A204.1 (cell line): ENCODE data around the gene SLC16A5.
A peak's percentile ranks its signal among the peaks of the same experiment; 100 is the strongest.
"Not testable (repeated sequence)": the region's sequence is repeated elsewhere in the genome, so short reads cannot be mapped to it uniquely, and the experiment has no call there.

ENCODE experiments used
- FAIRE-seq: peaks from 2 replicates; lab custom pipeline; 2012; peaks lifted over from hg19 to GRCh38; lab: Jason Lieb, UNC

SLC16A5 gene

DNA sequence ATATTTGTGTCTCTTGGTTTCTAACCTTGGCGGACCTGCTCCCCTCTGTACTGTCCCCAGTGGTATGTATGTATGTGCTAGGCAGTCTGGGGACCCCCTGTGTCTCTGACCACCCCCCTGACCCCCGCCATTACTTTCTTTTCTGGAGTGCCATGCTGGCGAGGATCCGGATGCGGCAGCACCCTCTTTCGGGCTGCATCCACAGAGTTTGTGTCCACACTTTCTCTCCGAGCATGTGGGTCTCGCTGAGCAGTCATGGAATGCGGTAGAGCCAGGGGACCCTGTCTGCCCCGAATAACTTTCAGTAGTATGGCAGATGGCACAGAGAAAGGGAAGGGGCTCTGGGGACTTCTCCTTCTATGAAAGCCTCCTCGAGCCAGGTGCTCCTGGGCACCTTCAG lies 23.7 kb upstream of the SLC16A5 start:
- no peak for FAIRE-seq

DNA sequence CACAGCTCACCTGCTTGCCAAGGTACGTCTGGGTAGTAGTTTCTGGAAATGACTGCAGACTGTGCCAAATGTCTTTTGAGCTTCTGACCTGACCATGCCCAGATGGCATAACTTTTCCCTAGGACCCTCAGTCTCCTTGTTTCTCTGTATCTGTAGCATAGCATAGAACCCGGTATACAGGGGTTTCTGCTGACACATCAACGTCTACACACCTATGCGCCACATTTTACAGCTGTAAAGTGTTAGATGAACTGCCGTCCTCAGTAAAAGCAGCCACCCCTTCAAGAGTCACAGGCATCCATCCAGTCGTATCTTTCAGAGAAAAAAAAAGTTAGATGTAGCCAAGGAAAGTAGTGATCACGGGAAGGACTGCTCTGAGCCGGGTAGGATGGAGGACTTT lies 23.3 kb upstream of the SLC16A5 start:
- no peak for FAIRE-seq

DNA sequence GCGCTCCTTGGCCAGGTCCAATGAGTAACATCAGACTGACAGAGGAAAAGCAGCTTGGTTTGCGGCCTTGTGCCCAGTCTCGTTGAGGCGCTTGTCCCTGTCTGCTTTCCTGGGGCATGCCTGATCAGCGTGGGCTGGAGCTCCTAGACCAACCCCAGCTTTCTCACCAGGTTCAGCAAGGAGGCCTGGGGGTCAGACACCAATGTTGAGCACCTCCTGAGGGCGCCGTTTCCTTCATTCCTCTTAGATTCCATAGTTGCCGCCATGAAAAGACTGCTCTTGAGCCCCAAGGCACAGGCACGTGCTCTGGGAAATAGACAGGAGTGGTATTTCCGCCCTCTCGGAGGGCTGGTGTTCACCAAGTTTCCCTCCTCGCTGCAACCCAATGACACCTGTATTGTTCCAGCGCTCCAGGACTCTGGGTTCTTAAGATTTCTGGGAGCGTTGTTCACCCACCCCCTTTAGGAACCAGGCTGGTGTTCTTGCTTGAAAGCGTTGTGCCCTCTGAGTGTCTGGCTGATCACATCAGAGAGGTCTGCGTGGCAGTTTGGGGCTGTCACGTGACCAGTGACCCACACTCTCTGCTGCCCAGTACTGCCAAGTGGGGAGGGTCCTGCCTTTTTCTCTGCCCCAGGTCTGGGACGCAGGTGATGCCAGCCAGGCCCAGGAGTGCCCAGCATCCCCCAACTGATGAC lies 22.7 kb upstream of the SLC16A5 start:
- FAIRE-seq: no peak

DNA sequence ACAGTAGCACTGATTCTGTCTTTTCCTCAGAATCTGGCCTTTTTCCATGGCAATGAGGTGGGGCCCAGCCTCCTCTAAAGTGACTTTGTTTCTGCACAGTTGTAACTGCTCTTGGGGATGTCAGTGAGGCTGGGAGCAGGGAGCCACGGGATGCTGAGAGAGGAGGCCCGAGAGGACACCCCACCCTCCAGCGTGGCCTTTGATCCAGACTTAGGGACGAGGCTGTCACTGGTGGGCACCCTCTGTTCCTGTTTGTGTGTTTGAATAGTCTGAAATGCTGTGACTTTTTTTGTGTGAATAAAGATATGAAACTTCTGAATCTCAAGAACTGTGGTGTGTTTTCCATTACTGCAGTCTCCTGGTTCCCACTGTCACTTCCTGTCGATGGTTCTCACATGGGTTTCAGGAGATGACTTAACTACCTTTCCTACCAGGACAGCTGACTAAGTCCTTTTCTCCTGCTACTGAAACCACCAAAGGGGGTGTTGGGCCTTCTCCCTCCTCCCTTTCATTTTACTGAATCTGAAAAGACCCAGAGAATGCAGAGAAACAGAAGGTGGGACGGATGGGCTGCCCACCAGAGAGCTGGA lies 22.1 kb upstream of the SLC16A5 start:
- FAIRE-seq: no peak

DNA sequence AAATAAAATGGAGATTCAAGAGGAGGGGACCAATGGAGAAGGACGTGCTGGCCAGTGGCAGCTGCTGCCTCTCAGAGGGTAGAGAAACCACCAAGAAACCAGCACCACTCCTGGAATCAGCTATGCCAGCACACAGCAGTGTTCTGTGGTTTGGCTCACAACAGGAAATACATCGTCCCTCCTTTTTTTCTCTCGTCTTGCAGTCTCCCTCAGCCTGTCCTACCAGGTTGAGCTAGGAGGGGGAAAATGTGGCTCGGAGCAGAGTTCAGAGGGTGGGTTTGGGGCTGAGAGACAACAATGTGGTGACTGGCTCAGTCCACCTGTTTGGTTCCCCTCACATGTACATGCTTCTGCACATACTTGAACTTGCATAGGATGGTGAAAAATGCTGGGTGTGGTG lies 19.9 kb upstream of the SLC16A5 start:
- FAIRE-seq: no peak

DNA sequence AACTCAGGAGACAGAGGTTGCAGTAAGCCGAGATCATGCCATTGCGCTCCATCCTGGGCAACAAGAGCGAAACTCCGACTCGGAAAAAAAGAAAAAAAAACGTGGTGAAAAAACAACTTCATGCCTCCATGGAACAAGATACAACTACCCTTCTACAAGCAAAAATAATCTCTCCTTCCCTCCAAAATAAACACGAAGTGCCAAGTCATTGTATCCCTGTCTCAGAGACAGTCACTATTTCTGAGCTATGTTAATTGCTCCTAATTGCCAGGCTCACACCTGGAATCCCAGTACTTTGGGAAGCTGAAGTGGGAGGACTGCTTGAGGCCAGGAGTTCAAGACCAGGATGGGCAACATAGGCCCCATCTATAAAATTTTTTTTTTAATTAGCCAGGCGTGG lies 19.0 kb upstream of the SLC16A5 start:
- no peak for FAIRE-seq

DNA sequence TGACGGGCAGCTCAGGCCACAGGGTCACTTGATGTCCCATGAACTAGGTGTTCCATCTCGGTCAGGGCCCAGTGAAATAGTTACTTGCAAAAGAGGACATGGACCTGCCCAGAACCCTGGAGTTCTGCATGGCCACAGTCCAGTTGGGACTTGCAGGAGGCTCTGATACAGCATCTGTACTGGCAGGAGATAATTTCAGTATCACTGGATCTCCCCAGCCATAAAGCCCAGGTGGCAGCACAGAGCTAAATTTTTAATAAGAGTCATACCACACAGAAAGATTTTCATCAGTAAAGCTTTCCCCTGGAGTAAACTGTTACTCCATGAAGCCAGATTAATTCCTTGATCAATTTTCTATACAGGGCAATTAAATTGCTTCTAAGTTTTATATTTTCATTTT lies 18.0 kb upstream of the SLC16A5 start:
- peak; percentile 19 for FAIRE-seq

DNA sequence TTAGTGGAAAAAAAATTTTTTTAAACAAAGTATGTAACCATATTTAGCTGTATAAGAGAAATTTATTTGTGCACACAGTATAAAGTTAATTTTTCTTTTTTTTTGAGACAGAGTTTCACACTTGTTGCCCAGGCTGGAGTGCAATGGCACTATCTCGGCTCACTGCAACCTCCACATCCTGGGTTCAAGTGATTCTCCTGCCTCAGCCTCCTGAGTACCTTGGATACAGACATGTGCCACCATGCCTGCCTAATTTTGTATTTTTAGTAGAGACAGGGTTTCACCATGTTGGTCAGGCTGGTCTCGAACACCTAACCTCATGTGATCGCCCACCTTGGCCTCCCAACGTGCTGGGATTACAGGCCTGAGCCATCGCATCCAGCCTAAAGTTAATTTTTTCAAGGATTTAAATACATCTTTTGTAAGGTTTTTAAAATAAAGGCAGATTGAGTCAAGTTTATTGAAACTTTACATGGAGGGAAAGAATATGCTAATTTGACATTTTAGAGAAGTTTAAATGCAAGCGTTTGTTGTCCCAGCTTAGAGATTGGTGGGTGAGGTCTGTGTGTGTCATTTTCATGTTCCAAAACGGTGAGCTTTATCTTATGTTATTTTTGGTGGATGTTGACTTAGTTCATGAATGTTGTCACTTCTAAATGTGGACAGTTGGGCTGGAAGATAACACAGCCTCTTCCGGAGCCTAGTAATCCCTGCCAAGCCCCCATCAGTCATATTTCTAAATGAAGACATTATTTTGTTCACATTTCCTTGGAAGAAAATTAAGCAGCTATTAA lies 16.1 kb upstream of the SLC16A5 start:
- FAIRE-seq: not testable (repeated sequence)

DNA sequence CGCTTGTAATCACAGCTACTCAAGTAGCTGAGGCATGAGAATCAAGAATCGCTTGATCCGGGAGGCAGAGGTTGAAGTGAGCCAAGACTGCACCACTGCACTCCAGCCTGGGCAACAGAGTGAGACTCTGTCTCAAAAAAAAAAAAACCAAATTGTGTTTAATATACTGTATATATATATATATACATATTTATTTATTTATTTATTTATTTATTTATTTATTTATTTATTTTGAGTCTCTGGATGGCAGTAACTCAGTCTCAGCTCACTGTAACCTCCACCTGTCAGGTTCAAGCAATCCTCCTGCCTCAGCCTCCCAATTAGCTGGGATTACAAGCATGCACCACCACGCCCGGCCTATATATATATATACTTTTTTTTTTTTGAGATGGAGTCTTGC lies 14.8 kb upstream of the SLC16A5 start:
- not testable (repeated sequence) for FAIRE-seq

DNA sequence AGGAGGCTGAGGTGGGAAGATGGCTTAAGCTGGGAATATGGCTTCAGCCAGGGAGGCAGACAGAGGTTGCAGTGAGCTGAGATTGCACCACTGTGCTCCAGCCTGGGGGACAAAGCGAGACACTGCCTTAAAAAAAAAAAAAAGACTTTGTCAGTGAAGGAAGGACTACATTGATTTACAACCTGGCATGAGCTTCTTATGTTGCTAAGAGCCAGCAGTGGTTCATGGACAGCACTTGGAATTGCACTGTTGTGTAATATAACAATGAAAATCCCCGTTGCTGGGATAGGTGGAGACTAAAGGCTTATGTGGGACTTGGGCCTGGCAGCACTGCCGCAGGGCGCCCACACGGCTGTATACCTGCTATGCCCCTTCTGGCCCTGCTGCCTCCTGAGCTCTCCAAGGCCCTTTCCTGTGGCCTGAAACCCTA lies 14.1 kb upstream of the SLC16A5 start:
- FAIRE-seq: no peak

DNA sequence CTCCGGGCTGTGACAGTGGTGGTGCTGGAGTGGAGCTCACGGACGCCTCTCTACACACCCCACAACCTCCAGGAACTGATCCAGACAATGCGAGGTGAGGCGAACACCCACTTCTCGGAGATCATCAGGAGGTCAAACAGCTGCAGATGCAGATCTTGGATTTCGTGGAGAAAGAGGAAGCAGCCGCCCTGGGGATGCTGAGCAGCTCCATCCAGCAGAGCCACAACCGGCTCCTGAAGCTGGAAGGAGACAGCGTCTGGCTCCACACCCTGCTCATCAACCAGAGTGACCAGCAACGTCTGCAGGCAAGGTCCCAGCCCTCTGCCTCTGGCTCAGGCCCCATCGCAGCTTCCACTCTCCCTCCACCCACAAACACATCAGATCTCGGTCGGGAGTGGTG lies 13.2 kb upstream of the SLC16A5 start:
- no peak for FAIRE-seq

DNA sequence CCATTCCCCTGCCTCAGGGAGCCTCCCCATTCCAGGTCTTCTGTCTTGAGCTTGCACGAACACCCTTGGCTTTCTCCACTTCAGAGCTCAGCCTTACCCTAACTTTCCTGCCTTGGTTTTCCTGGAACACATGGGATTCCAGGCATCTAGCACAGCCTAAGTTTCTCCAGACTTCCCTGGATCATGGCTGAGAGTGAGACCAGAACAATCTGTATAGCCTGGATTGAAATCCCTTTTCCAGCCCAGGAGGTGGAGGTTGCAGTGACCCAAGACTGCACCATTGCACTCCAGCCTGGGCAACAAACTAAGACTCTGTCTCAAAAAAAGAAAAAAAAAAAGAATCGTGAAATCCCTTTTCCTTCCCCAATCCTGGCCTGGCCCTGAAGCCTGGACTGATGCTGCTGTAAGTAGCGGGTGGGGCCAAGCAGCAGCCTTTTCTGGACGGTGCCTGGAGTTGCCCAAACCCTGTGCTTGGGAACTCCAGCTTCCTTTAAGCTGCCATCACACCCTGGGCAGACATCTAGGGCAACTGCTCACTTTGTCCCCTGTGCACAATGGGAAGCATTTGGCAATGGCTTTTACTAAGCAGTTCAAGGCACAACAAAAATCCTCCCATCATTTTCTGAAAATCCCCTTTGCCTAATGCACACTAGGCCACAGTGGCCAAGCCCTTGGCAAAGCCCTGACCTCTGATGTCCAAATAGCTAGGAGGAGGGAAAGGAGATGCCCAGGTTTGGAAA lies 12.0 kb upstream of the SLC16A5 start:
- FAIRE-seq: no peak

DNA sequence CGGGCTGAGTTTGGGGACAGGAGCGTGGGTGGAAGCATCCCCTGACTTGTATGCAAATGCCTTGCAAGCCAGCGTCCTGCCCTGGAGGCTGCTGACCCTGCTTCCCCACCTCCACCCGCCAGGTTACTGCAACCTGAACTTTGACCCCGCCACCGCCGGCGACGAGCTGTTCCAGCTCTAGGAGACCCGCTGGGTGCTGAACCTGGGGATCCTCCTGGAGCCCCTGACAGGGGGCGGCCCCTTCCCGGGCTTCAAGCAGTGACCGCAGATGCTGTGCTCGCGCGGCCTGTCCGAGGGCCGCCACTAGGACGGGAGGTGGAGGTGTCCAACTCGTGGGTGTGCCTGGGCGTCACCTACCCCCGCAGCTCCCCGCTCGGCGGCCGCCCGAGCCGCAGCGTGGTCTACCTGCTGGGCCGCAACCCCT lies 10.7 kb upstream of the SLC16A5 start:
- FAIRE-seq: no peak

DNA sequence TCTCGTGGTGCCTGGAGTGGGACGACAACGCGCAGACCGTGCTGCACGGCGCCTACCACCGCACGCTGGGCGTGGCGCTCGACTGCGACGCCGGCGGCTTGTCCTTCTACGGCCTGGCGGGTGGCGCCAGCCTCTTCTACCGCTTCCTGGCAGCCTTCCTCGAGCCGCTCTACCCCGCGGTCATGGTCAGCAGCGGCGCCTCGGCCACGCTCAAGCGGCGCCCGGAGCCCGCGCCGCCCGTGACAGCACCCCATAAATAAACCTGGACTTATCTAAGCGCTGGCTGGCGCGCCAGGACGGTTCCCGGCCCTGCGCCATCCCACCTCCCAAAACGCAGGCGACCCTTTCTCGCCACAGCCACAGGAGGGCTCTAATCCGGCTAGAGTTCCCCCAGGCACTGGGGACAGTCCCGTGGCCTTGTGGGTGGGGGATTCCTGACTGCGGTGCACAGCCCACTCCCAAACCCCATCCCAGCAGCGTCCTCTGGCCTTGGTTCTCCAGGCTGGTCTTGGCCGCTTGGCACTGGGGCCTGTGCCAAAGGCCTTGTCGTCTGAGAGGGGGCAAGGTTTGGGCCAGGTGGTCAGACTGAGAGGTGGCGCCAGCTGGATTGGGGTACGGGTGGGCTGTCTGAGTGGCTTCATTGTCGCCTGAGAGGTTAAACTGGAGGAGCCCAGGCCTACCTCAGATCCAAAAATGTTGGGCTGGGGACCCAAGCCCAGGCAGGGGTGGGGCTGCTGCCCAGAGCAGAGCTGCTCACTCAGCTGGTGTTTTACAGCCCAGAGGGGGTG lies 10.1 kb upstream of the SLC16A5 start:
- no peak for FAIRE-seq

DNA sequence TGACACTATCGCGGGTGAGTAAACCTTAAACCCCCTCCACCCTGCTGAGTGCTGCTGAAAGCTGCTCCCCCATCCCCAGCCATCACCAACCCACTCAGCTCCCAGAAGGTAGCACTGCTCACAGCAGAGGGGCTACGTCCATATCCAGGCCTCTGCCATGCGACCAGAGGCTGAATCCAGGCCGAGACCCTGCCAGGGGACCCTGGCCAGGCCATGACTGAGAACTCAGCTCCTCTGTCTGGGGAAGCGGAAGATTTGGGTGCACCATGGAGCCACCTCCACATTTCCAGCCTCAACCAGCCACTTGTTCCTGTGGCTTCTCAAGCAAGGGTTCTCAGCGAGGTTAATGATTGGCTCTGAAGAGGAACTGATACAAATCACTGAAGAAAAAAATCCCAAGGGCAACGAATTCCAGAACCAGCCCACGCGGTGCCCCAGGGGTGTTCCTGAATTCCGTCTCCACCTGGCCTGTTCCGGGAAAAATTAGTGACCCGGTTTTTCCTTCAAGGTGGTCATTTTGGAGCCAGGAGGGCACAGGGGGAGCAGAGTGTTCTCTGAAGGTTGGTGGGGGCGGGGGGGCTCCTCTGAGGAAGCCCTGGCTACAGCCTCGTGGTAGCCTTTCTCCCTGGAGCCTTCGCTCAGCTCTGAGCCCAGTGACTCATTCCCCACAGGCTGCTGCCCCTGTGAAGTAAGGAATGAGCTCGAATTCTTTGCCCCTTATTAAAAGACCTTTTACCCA lies 9.3 kb upstream of the SLC16A5 start:
- peak; percentile 41 for FAIRE-seq

DNA sequence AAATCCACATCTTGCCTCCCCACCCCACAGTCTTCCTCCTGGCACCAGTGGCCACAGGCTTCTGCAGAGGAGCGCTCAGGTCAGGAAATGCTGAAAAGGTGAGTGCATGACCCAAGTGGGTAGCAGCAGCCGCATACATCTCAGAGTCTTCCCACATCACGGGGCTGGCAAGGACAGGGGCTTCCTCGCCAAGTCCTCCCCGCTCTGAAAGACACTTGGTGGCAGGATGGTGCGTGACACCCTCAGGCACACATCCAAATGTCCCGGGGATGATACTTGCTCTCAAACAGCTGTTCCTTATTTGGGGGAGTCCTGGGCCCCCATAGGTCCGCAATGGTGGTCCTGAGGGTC lies 8.8 kb upstream of the SLC16A5 start:
- FAIRE-seq: no peak

DNA sequence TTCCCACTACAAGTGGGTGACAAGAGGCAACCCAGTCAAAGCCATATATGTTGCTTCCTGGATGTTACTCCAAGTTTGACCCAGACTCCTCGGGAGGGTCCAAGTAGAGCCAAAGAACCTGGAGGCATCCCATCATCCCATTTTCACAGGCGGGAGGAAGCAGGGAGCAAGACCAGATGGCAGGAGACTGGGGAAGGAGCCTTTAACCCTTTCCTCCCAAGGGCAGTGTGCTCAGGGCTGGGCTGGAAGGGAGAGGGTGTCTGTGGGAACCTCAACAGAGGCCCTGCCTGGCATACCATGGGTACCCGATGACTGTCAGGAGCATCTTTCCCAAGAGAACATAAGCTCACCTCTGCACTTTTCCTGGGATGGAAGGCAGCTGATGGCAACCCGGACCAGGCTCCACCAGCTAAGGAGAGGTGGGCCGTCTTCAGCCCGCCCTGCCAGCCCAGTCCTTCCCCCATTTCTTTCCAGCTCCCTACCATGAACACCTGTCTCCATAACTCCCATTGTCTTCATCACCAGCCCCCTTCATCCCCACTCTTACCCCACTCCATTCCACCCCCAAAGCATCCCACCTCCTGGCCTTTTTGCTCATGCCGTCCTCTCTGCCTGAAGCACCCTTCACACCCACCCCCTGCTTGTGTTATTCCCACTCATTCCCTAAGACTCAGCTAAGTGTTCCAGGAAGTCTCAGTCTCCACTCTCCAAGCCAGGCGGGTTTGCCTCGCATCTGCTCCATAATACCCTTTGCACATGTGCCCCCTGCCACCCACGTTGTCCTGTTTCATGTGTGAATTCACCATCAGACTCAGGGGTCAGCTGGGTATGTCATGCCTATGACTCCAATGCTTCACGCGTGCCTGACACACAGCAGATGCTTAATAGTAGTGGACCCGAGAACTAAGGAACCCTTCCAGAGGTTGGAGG lies 5.9 kb upstream of the SLC16A5 start:
- FAIRE-seq: no peak

DNA sequence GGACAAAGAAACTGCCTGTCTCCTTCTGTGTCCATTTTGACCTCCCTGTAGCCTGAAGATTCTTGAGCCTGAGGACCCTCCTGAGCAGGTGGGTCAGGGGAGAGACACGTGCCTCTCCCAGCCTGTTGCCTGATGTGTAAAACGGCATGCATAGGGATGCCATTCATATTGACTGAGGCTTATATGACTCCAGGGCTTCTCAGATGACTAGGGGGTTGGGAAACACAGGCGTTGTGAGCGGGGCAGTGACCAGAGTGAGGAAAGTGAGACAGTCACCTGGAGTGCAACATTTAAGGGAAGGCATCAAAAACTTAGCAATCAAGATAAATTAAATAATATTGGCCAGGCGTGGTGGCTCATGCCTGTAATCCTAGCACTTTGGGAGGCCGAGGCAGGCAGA lies 5.1 kb upstream of the SLC16A5 start:
- no peak for FAIRE-seq

DNA sequence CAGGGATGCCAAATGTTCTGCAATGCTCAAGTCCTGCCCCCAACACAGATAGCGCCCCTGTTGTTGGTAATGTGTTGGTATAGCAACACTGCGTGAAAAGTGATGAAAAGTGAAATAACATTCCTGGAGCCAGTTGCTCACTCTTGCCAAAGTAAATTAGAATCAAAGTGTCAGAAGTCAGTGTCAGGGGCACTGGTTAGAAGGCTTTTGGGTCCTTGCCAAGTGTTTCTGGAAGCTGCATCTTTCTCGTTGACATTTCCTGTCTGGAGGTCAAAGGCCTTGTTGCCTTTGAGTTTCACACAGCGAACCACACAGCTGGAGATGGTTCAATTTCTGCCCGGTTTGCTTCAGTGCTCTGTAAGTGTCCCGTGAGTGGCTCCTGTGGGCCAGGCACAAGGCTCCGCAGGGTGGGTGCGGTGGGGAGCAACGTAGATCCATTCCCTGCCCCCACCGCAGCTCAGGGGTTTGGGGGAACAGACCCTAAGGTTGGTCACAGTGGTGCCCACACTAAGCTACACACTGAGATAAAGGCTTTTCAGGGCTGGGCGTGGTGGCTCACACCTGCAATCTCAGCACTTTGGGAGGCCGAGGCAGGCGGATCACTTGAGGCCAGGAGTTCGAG lies 3.6 kb upstream of the SLC16A5 start:
- FAIRE-seq: no peak
